SIG-M5 (cell line): ENCODE measurements around the gene TMTC4.
"Not testable (repeated sequence)": the region's sequence is repeated elsewhere in the genome, so short reads cannot be mapped to it uniquely, and the experiment has no call there.

ENCODE experiments used
- DNase-seq: peaks from one replicate; lab custom pipeline; 2025; lab: John Stamatoyannopoulos, UW

TMTC4 gene

GRCh38 chr13:100674572-100674871, at the start of gene TMTC4:
TSS of gene TMTC4 (minus strand) at chr13:100674795. CDS start at chr13:100670362, 4,433 bp downstream.
- no peak for DNase-seq

DNA sequence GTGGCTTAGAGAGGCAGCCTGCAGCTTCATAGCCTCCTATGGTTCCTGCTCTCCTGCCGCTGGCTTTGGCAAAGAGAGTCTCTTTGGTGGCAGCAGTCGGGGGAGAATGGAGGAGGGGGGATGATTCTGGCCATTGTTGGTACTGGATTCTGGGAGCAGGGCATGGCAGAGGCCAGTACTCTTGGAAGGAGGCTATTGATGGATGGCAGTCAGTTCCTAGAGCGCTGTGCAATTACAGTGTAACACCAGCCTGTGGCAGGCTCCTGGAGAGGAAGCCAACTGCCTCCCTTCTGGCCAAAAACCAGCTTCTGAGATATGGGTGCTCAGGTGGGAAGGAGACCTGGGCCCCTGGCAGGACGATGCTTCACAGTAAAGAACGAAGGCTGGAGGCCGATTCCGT, 47.9 kb upstream of the TMTC4 start:
- no peak for DNase-seq

DNA sequence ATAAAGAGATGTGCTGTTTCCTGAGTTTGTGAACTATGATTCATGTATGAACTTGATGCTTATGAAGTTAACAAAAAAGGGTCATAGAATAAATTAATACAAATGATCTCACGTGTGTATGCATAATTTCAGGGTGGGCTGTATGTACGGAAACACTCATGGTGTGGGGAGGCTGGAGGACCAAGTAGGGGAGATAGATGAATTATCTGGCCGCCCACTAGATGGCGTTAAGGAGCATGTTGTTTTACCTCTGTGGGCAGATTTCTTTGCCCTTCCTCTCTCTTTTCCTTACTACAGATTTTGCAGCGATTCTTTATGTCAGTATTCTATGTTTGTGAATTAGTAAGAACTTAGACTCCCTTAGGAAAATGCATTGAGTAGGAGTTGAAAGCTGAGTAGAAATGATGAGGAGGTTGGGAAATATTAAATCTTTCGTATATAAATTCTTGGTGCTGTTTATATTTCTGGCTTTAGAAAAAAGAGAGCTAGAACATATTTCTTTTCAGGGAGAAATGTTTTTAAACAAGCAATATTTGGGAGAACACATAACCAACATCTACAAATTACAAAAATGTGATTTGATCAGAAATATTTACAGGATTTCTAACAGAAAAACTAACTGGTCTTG, 47.4 kb upstream of the TMTC4 start:
- peak; percentile 19 for DNase-seq

- no peak for DNase-seq
Observed at GRCh38 chr13:100715604-100716003, 41.0 kb upstream of the TMTC4 start.

DNA sequence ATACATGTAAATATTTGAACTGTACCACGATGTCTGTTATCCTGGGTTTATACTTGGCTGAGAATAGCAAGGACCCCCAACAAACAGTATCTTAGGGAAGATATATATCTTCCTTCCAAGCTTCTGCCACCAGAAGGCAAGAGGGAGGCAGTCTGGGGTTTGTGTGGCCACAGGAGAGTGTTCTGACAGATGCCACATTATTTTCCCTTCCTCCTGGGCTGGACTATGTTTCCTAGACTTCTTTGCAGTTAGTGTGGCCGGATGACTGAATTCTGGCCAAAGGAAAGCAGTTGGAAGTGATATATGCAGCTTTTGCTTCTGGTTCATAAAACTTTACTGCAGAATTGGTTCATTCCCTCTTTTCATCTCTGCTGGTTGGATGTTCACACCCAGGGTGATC, 39.9 kb upstream of the TMTC4 start:
- DNase-seq: no peak

DNA sequence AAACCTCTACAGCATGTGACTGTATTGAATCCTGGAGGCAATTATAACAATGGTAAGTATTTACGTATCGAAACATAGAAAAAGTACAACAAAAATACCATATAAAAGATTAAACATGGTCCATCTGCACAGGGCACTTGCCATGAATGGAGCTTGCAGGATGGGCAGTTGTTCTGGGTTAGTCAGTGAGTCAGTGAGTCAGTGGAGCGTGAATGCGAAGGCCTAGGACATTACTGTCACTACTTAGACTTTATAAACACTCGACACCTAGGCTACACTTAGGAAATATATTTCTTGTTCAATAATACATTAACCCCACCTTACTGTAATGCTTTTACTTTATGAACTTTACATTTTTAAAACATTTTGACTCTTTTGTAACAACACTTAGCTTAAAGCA, 35.6 kb upstream of the TMTC4 start:
- DNase-seq: no peak

- DNase-seq: no peak
Observed at GRCh38 chr13:100707818-100708740, 33.5 kb upstream of the TMTC4 start.

DNA sequence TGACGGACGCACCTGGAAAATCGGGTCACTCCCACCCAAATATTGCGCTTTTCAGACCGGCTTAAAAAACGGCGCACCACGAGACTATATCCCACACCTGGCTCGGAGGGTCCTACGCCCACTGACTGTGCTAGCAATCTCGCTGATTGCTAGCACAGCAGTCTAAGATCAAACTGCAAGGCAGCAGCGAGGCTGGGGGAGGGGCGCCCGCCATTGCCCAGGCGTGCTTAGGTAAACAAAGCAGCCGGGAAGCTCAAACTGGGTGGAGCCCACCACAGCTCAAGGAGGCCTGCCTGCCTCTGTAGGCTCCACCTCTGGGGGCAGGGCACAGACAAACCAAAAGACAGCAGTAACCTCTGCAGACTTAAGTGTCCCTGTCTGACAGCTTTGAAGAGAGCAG, 23.7 kb upstream of the TMTC4 start:
- not testable (repeated sequence) for DNase-seq

DNA sequence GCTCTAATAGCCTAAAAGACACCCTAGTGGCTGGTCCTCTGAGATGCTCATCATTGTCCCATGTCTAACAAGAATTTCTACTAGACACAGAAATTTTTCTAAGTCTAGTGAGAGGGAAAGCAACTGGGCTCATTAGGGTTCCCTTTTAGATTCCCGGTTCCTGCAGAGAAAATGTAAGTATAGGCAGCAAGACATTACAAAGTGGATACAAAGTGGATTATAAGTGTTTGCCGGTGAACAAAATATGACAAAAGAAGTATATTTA, 20.8 kb upstream of the TMTC4 start:
- DNase-seq: no peak

- no peak for DNase-seq
Observed at GRCh38 chr13:100694722-100695508, 20.3 kb upstream of the TMTC4 start.

GRCh38 chr13:100689191-100689590, 14.6 kb upstream of the TMTC4 start:
- DNase-seq: no peak

DNA sequence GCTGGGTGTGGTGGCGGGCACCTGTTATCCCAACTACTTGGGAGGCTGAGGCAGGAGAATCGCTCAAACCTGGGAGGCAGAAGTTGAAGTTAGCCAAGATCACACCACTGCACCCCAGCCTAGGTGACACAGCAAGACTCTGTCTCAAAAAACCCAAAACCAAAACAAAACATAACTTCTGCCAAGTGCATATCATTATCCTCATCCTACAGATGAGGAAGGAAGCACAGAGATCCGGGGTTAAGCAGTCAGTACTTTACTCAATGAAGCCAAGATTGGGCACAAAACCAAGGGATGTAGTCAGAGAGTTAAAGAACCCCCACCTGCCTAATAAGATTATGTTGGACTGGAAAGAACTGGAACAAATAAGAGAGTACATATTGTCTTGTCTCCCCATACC, 5.5 kb upstream of the TMTC4 start:
- no peak for DNase-seq

DNA sequence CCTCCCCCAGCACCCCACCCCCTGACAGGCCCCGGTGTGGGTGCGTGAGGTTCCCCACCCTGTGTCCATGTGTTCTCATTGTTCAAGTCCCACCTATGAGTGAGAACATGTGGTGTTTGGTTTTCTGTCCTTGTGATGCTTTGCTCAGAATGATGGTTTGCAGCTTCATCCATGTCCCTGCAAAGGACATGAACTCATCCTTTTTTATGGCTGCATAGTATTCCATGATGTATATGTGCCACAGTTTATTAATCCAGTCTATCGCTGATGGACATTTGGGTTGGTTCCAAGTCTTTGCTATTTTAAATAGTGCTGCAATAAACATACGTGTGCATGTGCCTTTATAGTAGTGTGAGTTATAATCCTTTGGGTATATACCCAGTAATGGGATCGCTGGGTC, 2.5 kb upstream of the TMTC4 start:
- DNase-seq: not testable (repeated sequence)

DNA sequence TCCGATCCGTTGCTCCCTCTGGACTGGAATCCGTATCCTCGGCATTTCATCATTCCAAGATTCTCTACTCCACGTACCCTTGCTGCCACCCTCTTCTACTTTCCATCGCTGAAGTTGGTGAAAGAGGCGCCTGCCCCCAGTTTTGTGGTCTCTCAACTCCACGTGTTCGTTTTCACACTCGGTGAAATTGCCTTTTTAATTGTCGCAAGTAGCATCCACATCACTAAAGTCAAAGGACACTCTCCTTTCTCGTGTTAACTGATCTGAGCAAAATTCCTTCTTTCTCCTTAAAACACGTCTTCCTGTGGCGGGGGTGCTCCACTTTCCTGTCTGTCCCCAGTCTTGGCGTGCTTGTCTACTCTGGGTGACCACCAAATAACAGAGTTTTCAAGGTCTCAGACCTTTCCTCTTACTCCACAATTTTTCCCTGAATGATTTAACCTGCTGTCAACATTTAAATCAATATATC, 1.1 kb upstream of the TMTC4 start:
- DNase-seq: no peak

DNA sequence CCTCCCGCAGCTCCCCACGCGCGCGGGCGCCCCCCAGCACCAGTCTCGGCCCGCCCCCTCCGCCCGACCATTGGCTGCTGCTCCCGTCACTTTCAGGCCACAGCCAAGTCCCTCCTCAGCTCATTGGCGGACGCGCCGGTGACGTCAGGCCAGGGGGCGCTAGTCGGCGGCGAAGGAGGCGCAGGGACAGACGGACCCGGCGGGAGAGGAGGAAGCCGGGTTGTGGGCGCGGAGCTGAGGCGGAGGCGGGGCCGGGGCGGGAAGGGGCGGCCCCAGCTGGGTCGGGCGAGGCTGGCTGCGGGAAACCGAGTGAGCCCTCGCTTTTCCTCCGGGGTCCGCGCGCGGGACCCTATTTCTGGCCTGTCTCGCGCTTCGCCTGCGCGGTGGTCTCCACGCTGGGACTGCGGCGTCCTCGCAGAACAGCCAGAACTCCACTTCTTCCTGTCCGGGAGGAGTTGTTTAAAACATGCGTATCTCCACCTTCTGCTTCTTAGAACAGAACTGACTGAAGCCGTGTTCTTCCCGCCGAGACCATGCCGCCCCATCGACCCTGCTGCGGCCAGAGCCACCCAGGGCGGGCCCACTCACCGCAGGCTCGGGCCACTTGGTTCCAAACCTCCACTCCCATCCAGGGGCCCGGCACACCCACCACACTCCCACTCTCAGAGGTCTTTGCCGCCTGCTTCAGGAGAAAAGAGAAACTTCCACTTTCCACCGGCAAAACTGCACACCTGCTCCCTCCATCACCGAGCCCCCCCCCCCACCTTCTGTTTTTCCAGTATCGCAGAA, 471 bp upstream of the TMTC4 start:
- peak; percentile 87 for DNase-seq

GRCh38 chr13:100673713-100674571, 653 bp downstream of the TMTC4 start:
- DNase-seq: peak; percentile 89

GRCh38 chr13:100673376-100673712, 1.3 kb downstream of the TMTC4 start:
- DNase-seq: no peak

- no peak for DNase-seq
Observed at GRCh38 chr13:100671389-100672182, 3.0 kb downstream of the TMTC4 start.

DNA sequence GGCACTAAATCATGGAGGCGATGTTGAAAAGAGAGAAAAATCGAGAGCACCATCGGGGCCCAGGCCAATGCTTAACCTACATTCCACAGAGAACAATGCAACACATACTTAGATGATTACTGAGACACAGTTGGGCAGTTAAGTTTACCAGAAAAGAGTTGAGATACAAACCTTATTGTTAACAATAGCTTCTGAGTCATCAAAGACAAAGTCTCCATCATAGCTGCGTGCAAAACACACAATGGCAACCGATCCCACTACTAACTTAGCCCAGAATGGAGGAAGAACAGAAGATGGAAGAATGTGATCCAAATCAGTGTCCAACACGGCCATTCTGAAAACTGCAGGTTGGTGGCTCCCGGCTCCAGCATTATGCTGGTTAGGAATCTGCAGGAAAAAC, 6.2 kb downstream of the TMTC4 start:
- DNase-seq: no peak

GRCh38 chr13:100667894-100668293, 6.7 kb downstream of the TMTC4 start:
- DNase-seq: no peak

DNA sequence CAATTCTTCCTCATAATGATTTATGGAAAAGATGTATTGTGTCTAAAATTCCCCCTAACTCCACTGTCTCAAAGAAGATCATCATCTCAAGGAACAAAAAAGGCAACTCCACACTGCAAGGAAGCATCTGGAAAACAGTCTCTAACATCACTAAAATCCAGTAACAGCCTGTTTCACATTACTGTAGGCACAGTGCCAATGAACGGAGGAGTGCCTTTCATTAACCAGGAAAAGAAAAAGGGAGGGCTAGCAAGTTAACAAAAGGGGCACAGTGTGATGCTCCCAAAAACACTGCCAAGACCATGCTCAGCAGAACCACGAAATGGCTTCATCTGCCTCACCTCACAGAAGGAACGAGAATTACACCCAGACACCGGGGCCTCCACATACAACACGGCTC, 8.5 kb downstream of the TMTC4 start:
- DNase-seq: no peak
